Tibial nerve (tissue), 4 donors: ENCODE measurements around the gene CORO2B. TPM values are rescaled to one million over a fixed set of nuclear protein-coding genes. Genes with fewer than 3 reads are reported as not detected.

ENCODE experiments used
- DNase-seq, 2 donors: peaks; one replicate each; pipeline ENCODE4 v3.0.0-alpha.2; 2019; ENCODE audit warnings: low spot score in 2 of 2
- H3K27ac ChIP-seq, 4 donors: fragments of 200-600 bp; sonication (generic) in 3 of 4; one replicate each; pipeline ENCODE4 v1.5.1; 2017 to 2019; ENCODE audit warnings: mild to moderate bottlenecking in 1 of 4
- H3K27me3 ChIP-seq, 2 donors: fragments of 200-600 bp; sonication (generic) in 1 of 2; one replicate each; pipeline versions ENCODE4 v1.5.1 to v1.6.0; 2017 to 2019
- H3K36me3 ChIP-seq, 3 donors: fragments of 200-600 bp; sonication (generic); one replicate each; pipeline ENCODE4 v1.5.1; 2018 to 2019
- H3K4me1 ChIP-seq, 4 donors: fragments of 200-600 bp; sonication (generic) in 3 of 4; one replicate each; pipeline ENCODE4 v1.5.1; 2017 to 2019
- H3K4me3 ChIP-seq, 4 donors: fragments of 200-600 bp; sonication (generic) in 3 of 4; one replicate each; pipeline ENCODE4 v1.5.1; 2017 to 2019; ENCODE audit warnings: mild to moderate bottlenecking in 1 of 4, moderate library complexity in 1 of 4
- H3K9me3 ChIP-seq, 4 donors: fragments of 200-600 bp; sonication (generic) in 3 of 4; one replicate each; pipeline ENCODE4 v1.5.1; 2017 to 2019
- CTCF ChIP-seq, 5 experiments: fragments of 200-600 bp in 3 of 5; fragments of 450-650 bp in 2 of 5; sonication (generic) in 3 of 5; IDR thresholded peaks; one replicate each; pipeline ENCODE4 v1.5.1; 2016 to 2019; ENCODE audit warnings: antibody characterized with exemption in 5 of 5, mild to moderate bottlenecking in 3 of 5, moderate library complexity in 2 of 5
- EP300 ChIP-seq, 2 donors: sonication (generic); formaldehyde crosslinking; IDR thresholded peaks; one replicate each; pipeline ENCODE4 v1.6.1; 2017; ENCODE audit warnings: antibody characterized with exemption in 2 of 2, mild to moderate bottlenecking in 1 of 2
- POLR2A ChIP-seq, 2 donors: fragments of 450-650 bp; IDR thresholded peaks; one replicate each; pipeline ENCODE4 v1.6.1; 2017; ENCODE audit warnings: antibody characterized with exemption in 2 of 2, mild to moderate bottlenecking in 2 of 2, moderate library complexity in 2 of 2
- WGBS, 2 donors: methylation state at CpG; one replicate each; pipeline ENCODE4 v1.1.5; 2018; 5-methylcytosine and 5-hydroxymethylcytosine counted together
- total RNA-seq, 4 donors: library from RNA; depleted of rRNA; stranded (reverse); fragments of >200 nt; gene quantifications; one replicate each; pipeline ENCODE4 v1.1.0, GENCODE V29; 2016

The CORO2B gene
- total RNA-seq, 4 donors from 2014 or later: 6.3 to 12.6 (median 9.6) TPM

DNA sequence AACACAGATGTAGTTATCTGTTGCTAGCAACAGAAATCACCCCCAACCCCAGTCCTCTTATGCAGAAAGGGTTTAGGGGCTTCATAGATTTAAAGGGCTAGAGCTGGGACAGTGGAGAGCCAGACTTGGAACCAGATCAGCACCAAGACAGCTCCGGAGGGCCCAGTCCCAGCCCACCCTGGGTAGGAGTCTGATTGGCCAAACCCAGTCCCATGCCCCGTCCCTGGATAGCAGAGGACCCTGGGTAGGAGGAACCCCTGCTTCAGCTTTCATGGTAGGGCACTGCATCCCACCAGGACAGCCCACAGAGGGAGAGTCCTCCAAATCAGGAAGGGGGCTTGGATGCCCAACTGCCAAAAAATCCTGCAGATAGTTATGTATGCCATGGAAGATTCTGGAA is 103.0 kb downstream of the CORO2B start:
- 69 to 80% methylated on average over 1 to 2 of the region's 2 CpGs for WGBS, 2 donors
- no peaks in the 10 kb centered on the region for H3K36me3 ChIP-seq
- H3K4me3 ChIP-seq: no peak overlapping the region
- H3K27ac ChIP-seq: no peak overlapping the region
- no peaks in the 10 kb centered on the region for H3K27me3 ChIP-seq
- H3K4me1 ChIP-seq: peaks cover 0 to 7% (median 0%) of the 10 kb centered on the region in 4 donors
- no peak for DNase-seq
- no peak for TF ChIP-seq POLR2A (IDR thresholded peaks at IDR 0.05)
- no peak for TF ChIP-seq EP300 (IDR thresholded peaks at IDR 0.05)
- TF ChIP-seq CTCF (IDR thresholded peaks at IDR 0.05): no peak
- no peaks in the 10 kb centered on the region for H3K9me3 ChIP-seq

- TF ChIP-seq CTCF (IDR thresholded peaks at IDR 0.05): no peak
- no peak for TF ChIP-seq POLR2A (IDR thresholded peaks at IDR 0.05)
- no peak for TF ChIP-seq EP300 (IDR thresholded peaks at IDR 0.05)
- DNase-seq: no peak
- Histone ChIP-seq H3K27ac (no peak overlapping the region), H3K4me1 (peaks cover 0 to 7% (median 0%) of the 10 kb centered on the region in 4 donors), H3K27me3 (no peaks in the 10 kb centered on the region), H3K9me3 (no peaks in the 10 kb centered on the region), H3K4me3 (no peak overlapping the region), H3K36me3 (no peaks in the 10 kb centered on the region)
- 75 to 76% methylated on average over 5 of the region's 5 CpGs for WGBS, 2 donors
Observed at GRCh38 chr15:68682330-68682729, 103.5 kb downstream of the CORO2B start.

GRCh38 chr15:68683026-68683425 is 104.2 kb downstream of the CORO2B start:
- Histone ChIP-seq H3K4me1 (peaks cover 0 to 7% (median 0%) of the 10 kb centered on the region in 4 donors), H3K36me3 (no peaks in the 10 kb centered on the region), H3K27ac (no peak overlapping the region), H3K9me3 (no peaks in the 10 kb centered on the region), H3K27me3 (no peaks in the 10 kb centered on the region), H3K4me3 (no peak overlapping the region)
- DNase-seq: no peak
- TF ChIP-seq POLR2A (IDR thresholded peaks at IDR 0.05): no peak
- no peak for TF ChIP-seq CTCF (IDR thresholded peaks at IDR 0.05)
- no peak for TF ChIP-seq EP300 (IDR thresholded peaks at IDR 0.05)
- WGBS, 2 donors: 98% methylated on average over 8 of the region's 8 CpGs

- H3K4me3 ChIP-seq: no peak overlapping the region
- peaks cover 0 to 7% (median 0%) of the 10 kb centered on the region in 4 donors for H3K4me1 ChIP-seq
- no peaks in the 10 kb centered on the region for H3K27me3 ChIP-seq
- no peak overlapping the region for H3K27ac ChIP-seq
- DNase-seq: no peak
- no peaks in the 10 kb centered on the region for H3K9me3 ChIP-seq
- 74 to 97% methylated on average over 2 of the region's 2 CpGs for WGBS, 2 donors
- TF ChIP-seq POLR2A (IDR thresholded peaks at IDR 0.05) (no peak), CTCF (IDR thresholded peaks at IDR 0.05) (no peak), EP300 (IDR thresholded peaks at IDR 0.05) (no peak)
- no peaks in the 10 kb centered on the region for H3K36me3 ChIP-seq
Observed at GRCh38 chr15:68683551-68683950, 104.8 kb downstream of the CORO2B start.

DNA sequence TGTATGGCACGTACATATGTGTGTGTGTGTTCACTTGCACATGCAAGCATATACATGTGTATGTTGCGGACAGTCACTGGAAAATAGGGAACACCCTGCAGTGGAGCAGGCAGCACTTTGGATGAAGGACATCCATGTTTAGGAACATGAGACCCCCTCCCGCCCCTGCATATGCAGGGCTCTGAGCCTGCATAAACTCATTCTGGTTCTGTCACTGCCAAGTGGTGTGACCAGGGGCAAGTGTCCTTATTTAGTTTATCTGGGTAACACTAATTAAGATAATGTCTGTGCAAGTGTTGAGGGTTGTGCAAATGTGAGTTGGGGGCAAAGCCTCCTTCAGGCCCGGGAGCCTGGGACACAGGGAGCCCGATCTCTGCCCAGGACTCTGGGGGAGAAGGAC is 105.7 kb downstream of the CORO2B start:
- H3K4me3 ChIP-seq: no peak overlapping the region
- TF ChIP-seq POLR2A (IDR thresholded peaks at IDR 0.05) (no peak), EP300 (IDR thresholded peaks at IDR 0.05) (no peak)
- peaks cover 0 to 7% (median 0%) of the 10 kb centered on the region in 4 donors for H3K4me1 ChIP-seq
- H3K27me3 ChIP-seq: no peaks in the 10 kb centered on the region
- H3K36me3 ChIP-seq: no peaks in the 10 kb centered on the region
- H3K27ac ChIP-seq: no peak overlapping the region
- no peaks in the 10 kb centered on the region for H3K9me3 ChIP-seq
- WGBS, 2 donors: 81 to 83% methylated on average over 5 of the region's 5 CpGs
- DNase-seq: no peak
